Measurements from ENCODE around the gene MGRN1. TPM values are rescaled to one million over a fixed set of nuclear protein-coding genes. Genes with fewer than 3 reads are reported as not detected.

Gene MGRN1
- polyA plus RNA-seq, 3 donors = 3.7 to 48.2 (median 4.7) TPM

DNA sequence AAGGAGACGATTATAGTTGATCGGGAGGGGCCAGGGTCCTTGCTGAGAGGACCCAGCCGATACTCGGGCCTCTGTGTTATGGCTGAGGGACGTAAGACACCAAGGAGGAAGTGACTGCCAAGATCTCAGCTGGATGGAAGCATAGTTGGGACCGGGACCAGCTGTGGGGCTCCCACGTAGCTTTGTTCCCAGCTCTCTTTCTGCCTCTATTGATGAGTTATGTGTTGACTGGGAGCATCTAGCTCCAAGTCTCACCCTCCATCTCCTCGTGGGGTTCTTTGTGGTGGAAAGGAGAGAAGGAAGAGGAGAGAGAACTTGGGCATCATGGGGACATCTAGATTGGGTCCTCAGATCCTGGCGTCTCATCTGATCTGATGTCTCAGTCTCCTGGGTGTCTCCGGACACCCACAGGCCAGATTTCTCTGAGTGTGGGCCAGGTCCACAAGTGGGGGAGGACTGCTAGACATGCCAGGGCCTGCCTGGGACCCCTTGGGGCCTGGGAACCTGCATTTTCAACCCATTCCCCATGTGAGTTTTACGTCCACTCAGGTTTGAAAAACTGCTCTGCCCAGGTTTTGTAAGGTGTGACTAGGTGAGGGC lies 1.0 kb downstream of the MGRN1 start:
- peaks cover 60% of the 10 kb centered on the region for H3K79me2 ChIP-seq (ENCODE audit: insufficient read depth, low read length)
- peak overlapping the region; percentile 85 for H3K4me2 ChIP-seq (replicated peaks; ENCODE audit: extremely low read depth, low read length, poor library complexity, severe bottlenecking)
- TF ChIP-seq, protein P1, sequence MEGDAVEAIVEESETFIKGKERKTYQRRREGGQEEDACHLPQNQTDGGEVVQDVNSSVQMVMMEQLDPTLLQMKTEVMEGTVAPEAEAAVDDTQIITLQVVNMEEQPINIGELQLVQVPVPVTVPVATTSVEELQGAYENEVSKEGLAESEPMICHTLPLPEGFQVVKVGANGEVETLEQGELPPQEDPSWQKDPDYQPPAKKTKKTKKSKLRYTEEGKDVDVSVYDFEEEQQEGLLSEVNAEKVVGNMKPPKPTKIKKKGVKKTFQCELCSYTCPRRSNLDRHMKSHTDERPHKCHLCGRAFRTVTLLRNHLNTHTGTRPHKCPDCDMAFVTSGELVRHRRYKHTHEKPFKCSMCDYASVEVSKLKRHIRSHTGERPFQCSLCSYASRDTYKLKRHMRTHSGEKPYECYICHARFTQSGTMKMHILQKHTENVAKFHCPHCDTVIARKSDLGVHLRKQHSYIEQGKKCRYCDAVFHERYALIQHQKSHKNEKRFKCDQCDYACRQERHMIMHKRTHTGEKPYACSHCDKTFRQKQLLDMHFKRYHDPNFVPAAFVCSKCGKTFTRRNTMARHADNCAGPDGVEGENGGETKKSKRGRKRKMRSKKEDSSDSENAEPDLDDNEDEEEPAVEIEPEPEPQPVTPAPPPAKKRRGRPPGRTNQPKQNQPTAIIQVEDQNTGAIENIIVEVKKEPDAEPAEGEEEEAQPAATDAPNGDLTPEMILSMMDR (IDR thresholded peaks at IDR 0.05) = no peak
- intact Hi-C loops (cut with micrococcal nuclease) = loop anchor here (5.0 to 10.0 kb wide), 3 partner anchors 37 to 151 kb away; partner anchors contain the start of genes HMOX2 (in 1 of the 2), NMRAL1 (in 1 of the 2) and NUDT16L1 (in 1 of the 2)
- H2AFZ ChIP-seq (ENCODE audit: insufficient read depth, low read depth, low read length, poor library complexity, severe bottlenecking) = peak overlapping the region; percentile 65
- H3K36me3 ChIP-seq (replicated peaks in 1 of 2; ENCODE audit: control insufficient read depth in 1 of 2, insufficient read depth in 2 of 2, low read length in 2 of 2) = peaks cover 0 to 8% of the 10 kb centered on the region in 2 donors
- DNase-seq = no peak
- H3K4me1 ChIP-seq (ENCODE audit: control insufficient read depth in 1 of 2, insufficient read depth in 2 of 2, low read length in 2 of 2) = peaks cover 38 to 51% of the 10 kb centered on the region in 2 donors
- H3K4me1 Mint-ChIP-seq = peaks cover 51% of the 10 kb centered on the region
- H3K4me3 Mint-ChIP-seq = peak overlapping the region; percentile 100
- peaks cover 4 to 16% of the 10 kb centered on the region in 2 donors for H3K36me3 Mint-ChIP-seq
- WGBS (ENCODE audit: insufficient coverage) = 2% methylated on average over 7 of the region's 11 CpGs
- peak overlapping the region; percentile 100 for H3K9ac ChIP-seq (ENCODE audit: insufficient read depth, low read length, poor library complexity, severe bottlenecking)
- no peaks in the 10 kb centered on the region for H3K9me3 ChIP-seq (replicated peaks in 1 of 2; ENCODE audit: control insufficient read depth in 1 of 2, insufficient read depth in 1 of 2, low read length in 2 of 2)
- H3K9me3 Mint-ChIP-seq = no peaks in the 10 kb centered on the region
- peak overlapping the region; percentile 94 to 98 for H3K27ac ChIP-seq (ENCODE audit: low read depth in 1 of 2, low read length in 2 of 2)
- H3K27ac Mint-ChIP-seq = peak overlapping the region; percentile 99 to 100 (median 100)
- peaks cover 48% of the 10 kb centered on the region for H4K20me1 ChIP-seq (ENCODE audit: insufficient read depth, low read length)
- H3K4me3 ChIP-seq (replicated peaks in 1 of 3; ENCODE audit: low read depth in 2 of 3, low read length in 3 of 3) = peak overlapping the region; percentile 61 to 96 (median 87)
- no peaks in the 10 kb centered on the region for H3K27me3 Mint-ChIP-seq (ENCODE audit: low read depth in 3 of 3)
- no peaks in the 10 kb centered on the region for H3K27me3 ChIP-seq (ENCODE audit: control insufficient read depth in 2 of 2, insufficient read depth in 2 of 2, low read length in 2 of 2)

- Histone ChIP-seq H3K4me1 (ENCODE audit: control insufficient read depth in 1 of 2, insufficient read depth in 2 of 2, low read length in 2 of 2) (peaks cover 42 to 58% of the 10 kb centered on the region in 2 donors), H3K27me3 (ENCODE audit: control insufficient read depth in 2 of 2, insufficient read depth in 2 of 2, low read length in 2 of 2) (no peaks in the 10 kb centered on the region), H3K4me2 (replicated peaks; ENCODE audit: extremely low read depth, low read length, poor library complexity, severe bottlenecking) (peak overlapping the region; percentile 85), H3K79me2 (ENCODE audit: insufficient read depth, low read length) (peaks cover 68% of the 10 kb centered on the region), H2AFZ (ENCODE audit: insufficient read depth, low read depth, low read length, poor library complexity, severe bottlenecking) (no peak overlapping the region), H3K9ac (ENCODE audit: insufficient read depth, low read length, poor library complexity, severe bottlenecking) (peak overlapping the region; percentile 100), H4K20me1 (ENCODE audit: insufficient read depth, low read length) (peaks cover 55% of the 10 kb centered on the region), H3K9me3 (replicated peaks in 1 of 2; ENCODE audit: control insufficient read depth in 1 of 2, insufficient read depth in 1 of 2, low read length in 2 of 2) (no peaks in the 10 kb centered on the region), H3K27ac (ENCODE audit: low read depth in 1 of 2, low read length in 2 of 2) (peak overlapping the region; percentile 94 to 98), H3K4me3 (replicated peaks in 1 of 3; ENCODE audit: low read depth in 2 of 3, low read length in 3 of 3) (peak overlapping the region in 1 of 3 experiments; percentile 96), H3K36me3 (replicated peaks in 1 of 2; ENCODE audit: control insufficient read depth in 1 of 2, insufficient read depth in 2 of 2, low read length in 2 of 2) (peaks cover 0 to 8% of the 10 kb centered on the region in 2 donors)
- DNase-seq = no peak
- H3K27ac Mint-ChIP-seq = peak overlapping the region; percentile 62 to 100 (median 100)
- peaks cover 58% of the 10 kb centered on the region for H3K4me1 Mint-ChIP-seq
- H3K27me3 Mint-ChIP-seq (ENCODE audit: low read depth in 3 of 3) = no peaks in the 10 kb centered on the region
- intact Hi-C loops (cut with micrococcal nuclease) = loop anchor here (5.0 to 10.0 kb wide), 3 partner anchors 36 to 152 kb away; partner anchors contain the start of genes HMOX2 (in 1 of the 2), NMRAL1 (in 1 of the 2) and NUDT16L1 (in 1 of the 2)
- H3K4me3 Mint-ChIP-seq = peak overlapping the region; percentile 100
- H3K9me3 Mint-ChIP-seq = peaks cover 0 to 2% (median 0%) of the 10 kb centered on the region in 7 donors
- peaks cover 4 to 16% of the 10 kb centered on the region in 2 donors for H3K36me3 Mint-ChIP-seq
- WGBS (ENCODE audit: insufficient coverage) = 63% methylated on average over 4 of the region's 6 CpGs
- TF ChIP-seq, protein P1 (IDR thresholded peaks at IDR 0.05) = no peak
These were observed 1.8 kb downstream of the MGRN1 start for GRCh38 chr16:4626396-4626795.

Measured in CD14-positive monocyte (primary cell).